ENCODE data around the gene PRKCH.

DNA sequence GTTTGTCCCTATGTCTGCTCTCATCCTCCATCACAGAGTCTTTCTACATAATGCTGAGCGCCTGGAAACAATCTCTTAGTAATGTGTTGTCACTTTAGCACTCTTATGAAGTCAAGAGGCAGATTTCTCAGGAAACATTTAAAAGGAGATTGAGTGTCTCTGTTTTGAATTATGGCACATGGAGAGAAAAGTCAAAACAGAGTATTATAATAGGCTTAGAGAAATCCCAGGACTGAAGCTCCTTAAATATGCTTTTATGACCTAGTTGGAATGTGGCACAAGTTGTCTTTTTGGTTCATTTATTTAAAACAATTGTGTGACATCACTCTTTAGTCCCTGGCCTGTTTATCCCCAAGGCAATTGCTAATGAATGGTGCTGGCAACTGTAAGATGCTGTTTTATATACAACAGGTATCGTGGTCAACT, 256.1 kb downstream of the PRKCH start:
- TF ChIP-seq POLR2A (IDR thresholded peaks at IDR 0.05), result no peak
- TF ChIP-seq, protein P1, sequence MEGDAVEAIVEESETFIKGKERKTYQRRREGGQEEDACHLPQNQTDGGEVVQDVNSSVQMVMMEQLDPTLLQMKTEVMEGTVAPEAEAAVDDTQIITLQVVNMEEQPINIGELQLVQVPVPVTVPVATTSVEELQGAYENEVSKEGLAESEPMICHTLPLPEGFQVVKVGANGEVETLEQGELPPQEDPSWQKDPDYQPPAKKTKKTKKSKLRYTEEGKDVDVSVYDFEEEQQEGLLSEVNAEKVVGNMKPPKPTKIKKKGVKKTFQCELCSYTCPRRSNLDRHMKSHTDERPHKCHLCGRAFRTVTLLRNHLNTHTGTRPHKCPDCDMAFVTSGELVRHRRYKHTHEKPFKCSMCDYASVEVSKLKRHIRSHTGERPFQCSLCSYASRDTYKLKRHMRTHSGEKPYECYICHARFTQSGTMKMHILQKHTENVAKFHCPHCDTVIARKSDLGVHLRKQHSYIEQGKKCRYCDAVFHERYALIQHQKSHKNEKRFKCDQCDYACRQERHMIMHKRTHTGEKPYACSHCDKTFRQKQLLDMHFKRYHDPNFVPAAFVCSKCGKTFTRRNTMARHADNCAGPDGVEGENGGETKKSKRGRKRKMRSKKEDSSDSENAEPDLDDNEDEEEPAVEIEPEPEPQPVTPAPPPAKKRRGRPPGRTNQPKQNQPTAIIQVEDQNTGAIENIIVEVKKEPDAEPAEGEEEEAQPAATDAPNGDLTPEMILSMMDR (IDR thresholded peaks at IDR 0.05), result no peak
